Measurements from ENCODE around the gene KCNA3. TPM values are rescaled to one million over a fixed set of nuclear protein-coding genes. Genes with fewer than 3 reads are reported as not detected.

The KCNA3 gene
- polyA plus RNA-seq (2011; rRNA removed) (0.12 and 0.16 TPM in 2 replicates), polyA minus RNA-seq (2011; rRNA and poly(A)+ RNA removed) (0.22 and 0.69 TPM in 2 replicates)

DNA sequence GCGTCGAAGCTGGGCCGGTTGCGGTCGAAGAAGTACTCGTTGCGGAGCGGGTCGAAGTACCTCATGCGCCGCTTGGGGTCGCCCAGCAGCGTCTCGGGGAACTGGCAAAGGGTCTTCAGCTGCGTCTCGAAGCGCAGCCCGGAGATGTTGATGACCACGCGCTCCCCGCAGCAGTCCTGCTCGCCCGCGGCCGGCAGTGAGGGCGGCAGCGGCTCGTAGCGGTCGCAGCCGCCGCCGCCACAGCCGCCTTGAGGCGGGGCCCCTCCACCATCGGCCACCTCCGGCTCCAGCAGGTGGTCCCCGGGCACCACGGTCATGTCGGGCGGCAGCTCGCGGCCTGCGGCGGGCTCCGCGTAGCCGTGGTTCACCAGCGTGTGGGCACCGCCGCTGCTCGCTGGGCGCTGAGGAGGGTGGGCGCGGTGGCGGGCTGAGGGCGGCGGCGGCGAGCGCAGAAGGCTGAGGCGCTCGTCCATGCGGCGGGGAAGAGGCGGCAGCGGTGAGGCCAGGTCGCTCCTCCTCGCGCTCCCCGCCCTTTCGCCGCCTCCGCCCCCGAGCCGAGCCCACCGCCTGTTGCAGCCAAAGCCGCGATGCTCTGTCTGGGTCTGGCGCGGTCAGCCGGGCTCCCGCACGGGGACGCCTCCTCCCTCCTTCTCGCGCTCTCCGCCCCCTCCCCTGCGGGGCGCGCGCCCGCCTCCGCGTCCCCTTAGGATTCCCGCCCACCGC lies at the start of gene KCNA3:
Gene KCNA3, minus strand, starts transcription at position 604 of the 723 bp plus-strand sequence. Its CDS starts 131 bp downstream, at position 473.
- no peak for DNase-seq (ENCODE audit: low read depth, low spot score)
- H3K27me3 ChIP-seq (ENCODE audit: control insufficient read depth, insufficient read depth, low read length): peaks cover 38% of the 10 kb centered on the region
- H3K4me3 ChIP-seq (ENCODE audit: low read depth, low read length): peak within 1 kb of the TSS; percentile 32; the same call in 1 of the 2 replicates
- H3K27ac ChIP-seq (ENCODE audit: low read depth, low read length): no peak within 1 kb of the TSS
- POLR2A ChIA-PET: no interaction called here
- CTCF ChIA-PET: no interaction called here
- TF ChIP-seq, protein P1, sequence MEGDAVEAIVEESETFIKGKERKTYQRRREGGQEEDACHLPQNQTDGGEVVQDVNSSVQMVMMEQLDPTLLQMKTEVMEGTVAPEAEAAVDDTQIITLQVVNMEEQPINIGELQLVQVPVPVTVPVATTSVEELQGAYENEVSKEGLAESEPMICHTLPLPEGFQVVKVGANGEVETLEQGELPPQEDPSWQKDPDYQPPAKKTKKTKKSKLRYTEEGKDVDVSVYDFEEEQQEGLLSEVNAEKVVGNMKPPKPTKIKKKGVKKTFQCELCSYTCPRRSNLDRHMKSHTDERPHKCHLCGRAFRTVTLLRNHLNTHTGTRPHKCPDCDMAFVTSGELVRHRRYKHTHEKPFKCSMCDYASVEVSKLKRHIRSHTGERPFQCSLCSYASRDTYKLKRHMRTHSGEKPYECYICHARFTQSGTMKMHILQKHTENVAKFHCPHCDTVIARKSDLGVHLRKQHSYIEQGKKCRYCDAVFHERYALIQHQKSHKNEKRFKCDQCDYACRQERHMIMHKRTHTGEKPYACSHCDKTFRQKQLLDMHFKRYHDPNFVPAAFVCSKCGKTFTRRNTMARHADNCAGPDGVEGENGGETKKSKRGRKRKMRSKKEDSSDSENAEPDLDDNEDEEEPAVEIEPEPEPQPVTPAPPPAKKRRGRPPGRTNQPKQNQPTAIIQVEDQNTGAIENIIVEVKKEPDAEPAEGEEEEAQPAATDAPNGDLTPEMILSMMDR (IDR thresholded peaks at IDR 0.05; ENCODE audit: low read depth, low read length): no peak
- peaks cover 11% of the 10 kb centered on the region for H3K9me3 ChIP-seq (ENCODE audit: control insufficient read depth, insufficient read depth, low read length)

DNA sequence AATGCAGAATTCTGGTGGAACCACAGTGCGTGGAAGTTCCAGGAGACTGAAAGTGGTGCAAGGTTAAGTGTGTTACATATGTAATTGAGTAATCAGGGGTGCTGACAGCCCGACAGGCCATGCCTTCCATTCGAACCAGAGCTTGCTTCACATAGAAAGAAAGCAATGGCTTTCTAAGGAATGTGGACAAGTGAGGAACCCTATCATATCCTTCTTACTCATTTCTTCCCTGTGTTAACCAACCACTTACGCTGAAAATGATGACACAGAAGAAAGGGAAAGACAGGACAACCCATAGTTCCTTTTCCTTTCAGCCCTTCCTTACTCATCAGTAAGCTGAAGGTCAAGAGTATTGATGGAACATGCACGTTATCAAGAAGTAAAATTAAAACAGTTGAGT lies 48.1 kb upstream of the KCNA3 start:
- Histone ChIP-seq H3K27me3 (ENCODE audit: control insufficient read depth, insufficient read depth, low read length) (no peaks in the 10 kb centered on the region), H3K4me3 (ENCODE audit: low read depth, low read length) (no peak overlapping the region), H3K9me3 (ENCODE audit: control insufficient read depth, insufficient read depth, low read length) (no peaks in the 10 kb centered on the region), H3K27ac (ENCODE audit: low read depth, low read length) (no peak overlapping the region)
- POLR2A ChIA-PET: no interaction called here
- CTCF ChIA-PET: no interaction called here
- no peak for DNase-seq (ENCODE audit: low read depth, low spot score)
- TF ChIP-seq, protein P1 (IDR thresholded peaks at IDR 0.05; ENCODE audit: low read depth, low read length): no peak

DNA sequence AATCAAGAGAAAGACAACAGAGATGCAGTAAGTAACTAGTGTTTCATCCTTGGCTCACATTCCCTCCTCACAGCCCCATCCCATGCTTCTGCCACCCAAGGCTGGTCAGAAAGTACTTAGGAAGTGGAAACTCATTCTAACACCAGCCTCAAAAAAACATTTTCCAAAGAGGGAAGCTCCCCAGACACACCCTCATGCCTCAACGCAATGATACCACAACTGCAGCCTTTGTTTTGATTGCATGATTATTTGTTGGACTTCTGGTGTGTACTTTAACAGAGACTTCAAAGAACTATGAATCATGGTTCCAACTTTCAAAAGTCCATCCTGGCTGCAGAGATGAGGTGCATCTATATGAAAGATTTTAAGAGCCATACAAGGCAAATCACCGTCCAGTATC lies 45.2 kb upstream of the KCNA3 start:
- Histone ChIP-seq H3K9me3 (ENCODE audit: control insufficient read depth, insufficient read depth, low read length) (no peaks in the 10 kb centered on the region), H3K4me3 (ENCODE audit: low read depth, low read length) (no peak overlapping the region), H3K27me3 (ENCODE audit: control insufficient read depth, insufficient read depth, low read length) (no peaks in the 10 kb centered on the region), H3K27ac (ENCODE audit: low read depth, low read length) (no peak overlapping the region)
- CTCF ChIA-PET: no interaction called here
- POLR2A ChIA-PET: no interaction called here
- no peak for DNase-seq (ENCODE audit: low read depth, low spot score)
- TF ChIP-seq, protein P1 (IDR thresholded peaks at IDR 0.05; ENCODE audit: low read depth, low read length): no peak

DNA sequence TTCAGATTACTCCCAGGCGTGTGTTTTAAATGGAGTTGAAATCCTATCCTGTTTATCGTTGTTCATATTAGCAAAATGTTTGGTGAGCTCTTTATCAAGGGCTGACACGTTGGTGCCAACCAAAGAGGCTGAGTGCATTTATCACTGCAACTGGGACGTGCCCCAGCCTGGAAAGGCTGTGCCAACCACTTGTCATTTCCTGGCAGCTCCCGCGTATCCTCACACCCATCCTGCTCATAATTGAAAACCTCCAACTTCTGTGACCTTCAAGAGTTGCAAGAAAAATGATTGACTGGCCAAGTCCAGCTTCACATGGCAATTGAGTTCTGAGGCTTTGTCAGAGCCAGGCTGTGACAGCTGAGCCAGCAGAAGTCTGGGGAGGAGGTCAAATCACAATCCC lies 43.7 kb upstream of the KCNA3 start:
- TF ChIP-seq, protein P1 (IDR thresholded peaks at IDR 0.05; ENCODE audit: low read depth, low read length): no peak
- ChIA-PET POLR2A (no interaction called here), CTCF (no interaction called here)
- H3K9me3 ChIP-seq (ENCODE audit: control insufficient read depth, insufficient read depth, low read length): no peaks in the 10 kb centered on the region
- no peak overlapping the region for H3K4me3 ChIP-seq (ENCODE audit: low read depth, low read length)
- no peaks in the 10 kb centered on the region for H3K27me3 ChIP-seq (ENCODE audit: control insufficient read depth, insufficient read depth, low read length)
- no peak overlapping the region for H3K27ac ChIP-seq (ENCODE audit: low read depth, low read length)
- DNase-seq (ENCODE audit: low read depth, low spot score): no peak

DNA sequence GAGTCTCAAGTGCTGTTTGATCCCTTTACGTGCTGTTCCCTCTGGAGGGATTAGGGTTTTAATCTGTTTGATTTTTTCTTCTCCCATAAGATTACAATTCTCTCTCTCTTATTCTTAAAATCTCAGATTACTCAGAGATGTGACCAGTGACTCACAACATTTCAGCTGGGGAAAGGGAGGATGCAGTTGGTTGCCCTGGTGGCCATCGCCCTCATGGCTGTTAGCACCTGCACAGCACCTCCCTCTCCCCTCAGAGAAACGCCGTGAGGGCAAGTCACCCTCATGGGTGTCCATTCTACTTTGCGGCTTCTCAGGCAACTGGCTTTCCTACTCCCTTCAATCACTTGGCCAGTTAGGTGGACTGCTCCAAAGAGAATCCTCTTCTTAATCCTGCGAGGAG lies 42.4 kb upstream of the KCNA3 start:
- CTCF ChIA-PET: no interaction called here

More for the DNA sequence above, 42.4 kb upstream of the KCNA3 start:
- no peak overlapping the region for H3K4me3 ChIP-seq (ENCODE audit: low read depth, low read length)
- H3K27ac ChIP-seq (ENCODE audit: low read depth, low read length): no peak overlapping the region
- TF ChIP-seq, protein P1 (IDR thresholded peaks at IDR 0.05; ENCODE audit: low read depth, low read length): no peak
- H3K27me3 ChIP-seq (ENCODE audit: control insufficient read depth, insufficient read depth, low read length): no peaks in the 10 kb centered on the region
- DNase-seq (ENCODE audit: low read depth, low spot score): no peak
- POLR2A ChIA-PET: no interaction called here
- H3K9me3 ChIP-seq (ENCODE audit: control insufficient read depth, insufficient read depth, low read length): no peaks in the 10 kb centered on the region

All from AG04450 (cell line).